Esophagus muscularis mucosa (tissue), 4 donors: ENCODE data around the gene CARD8. TPM values are rescaled to one million over a fixed set of nuclear protein-coding genes. Genes with fewer than 3 reads are reported as not detected.

Source experiments
- DNase-seq: peaks from one replicate; pipeline ENCODE4 v3.0.0-alpha.2; 2017; ENCODE audit errors: extremely low spot score
- H3K27ac ChIP-seq, 4 donors: fragments of 200-600 bp; sonication (generic); replicated peaks in 1 of 4; 1 replicate in 3 of 4; 2 replicates in 1 of 4; pipeline ENCODE4 v1.5.1; 2016 to 2019; ENCODE audit warnings: mild to moderate bottlenecking in 1 of 4
- H3K27me3 ChIP-seq, 4 donors: fragments of 200-600 bp; sonication (generic); one replicate each; pipeline versions ENCODE4 v1.5.1 to v1.6.0; 2016 to 2019
- H3K36me3 ChIP-seq, 4 donors: fragments of 200-600 bp; sonication (generic); one replicate each; pipeline ENCODE4 v1.5.1; 2016 to 2019
- H3K4me1 ChIP-seq, 4 donors: fragments of 200-600 bp; sonication (generic); one replicate each; pipeline ENCODE4 v1.5.1; 2016 to 2019
- H3K4me3 ChIP-seq, 4 donors: fragments of 200-600 bp; sonication (generic); 1 replicate in 2 of 4; 2 replicates in 2 of 4; pipeline ENCODE4 v1.5.1; 2016 to 2019; ENCODE audit warnings: mild to moderate bottlenecking in 4 of 4, moderate library complexity in 1 of 4
- H3K9me3 ChIP-seq, 4 donors: fragments of 200-600 bp; sonication (generic); 1 replicate in 3 of 4; 2 replicates in 1 of 4; pipeline ENCODE4 v1.5.1; 2016 to 2019
- EP300 ChIP-seq: sonication (generic); formaldehyde crosslinking; IDR thresholded peaks from one replicate; pipeline ENCODE4 v1.6.1; 2017; ENCODE audit warnings: antibody characterized with exemption
- POLR2A ChIP-seq: fragments of 450-650 bp; IDR thresholded peaks from one replicate; pipeline ENCODE4 v1.6.1; 2017; ENCODE audit warnings: antibody characterized with exemption, moderate library complexity, mild to moderate bottlenecking, low read depth
- POLR2AphosphoS5 ChIP-seq, 2 donors: sonication (generic); formaldehyde crosslinking; IDR thresholded peaks; one replicate each; pipeline ENCODE4 v1.6.1; 2017; ENCODE audit warnings: antibody characterized with exemption in 2 of 2
- WGBS: methylation state at CpG from one replicate; pipeline ENCODE4 v1.1.5; 2018; 5-methylcytosine and 5-hydroxymethylcytosine counted together
- intact Hi-C: fragments of 100-400 bp; cut with DNase I; formaldehyde crosslinking; loops from one replicate; pipeline ENCODE4 v1.15.1; 2023
- total RNA-seq, 4 donors: library from RNA; depleted of rRNA; stranded (reverse); fragments of >200 nt; gene quantifications; one replicate each; pipeline versions ENCODE4 v1.1.0 to v1.2.1, GENCODE V29; 2016
- TF ChIP-seq, protein P1 (sequence below), 3 experiments: fragments of 200-600 bp in 2 of 3; fragments of 450-650 bp in 1 of 3; sonication (generic) in 2 of 3; IDR thresholded peaks; one replicate each; pipeline ENCODE4 v1.5.1; 2017 to 2019; ENCODE audit warnings: antibody characterized with exemption in 3 of 3, mild to moderate bottlenecking in 2 of 3, moderate library complexity in 1 of 3

Gene CARD8
- total RNA-seq, 4 donors from 2014 or later = 17.7 to 22.3 (median 20.9) TPM

DNA sequence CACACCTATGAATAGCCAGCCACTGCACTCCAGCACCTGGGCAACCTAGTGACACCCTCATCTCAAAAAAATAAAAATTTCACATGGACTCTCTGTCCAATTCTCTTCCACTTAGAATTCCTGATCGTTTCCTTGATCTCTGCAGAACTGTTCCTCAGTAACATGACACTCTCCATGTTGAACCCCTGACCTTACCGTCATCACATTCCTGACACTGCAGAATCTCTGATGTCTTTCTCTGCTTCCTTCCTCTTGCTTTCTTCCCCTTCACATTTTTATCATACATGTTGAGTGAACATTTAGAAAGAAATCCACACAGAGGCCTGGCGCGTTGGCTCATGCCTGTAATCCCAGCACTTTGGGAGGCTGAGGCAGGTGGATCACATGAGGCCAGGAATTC, 29.2 kb upstream of the CARD8 start:
- TF ChIP-seq, protein P1, sequence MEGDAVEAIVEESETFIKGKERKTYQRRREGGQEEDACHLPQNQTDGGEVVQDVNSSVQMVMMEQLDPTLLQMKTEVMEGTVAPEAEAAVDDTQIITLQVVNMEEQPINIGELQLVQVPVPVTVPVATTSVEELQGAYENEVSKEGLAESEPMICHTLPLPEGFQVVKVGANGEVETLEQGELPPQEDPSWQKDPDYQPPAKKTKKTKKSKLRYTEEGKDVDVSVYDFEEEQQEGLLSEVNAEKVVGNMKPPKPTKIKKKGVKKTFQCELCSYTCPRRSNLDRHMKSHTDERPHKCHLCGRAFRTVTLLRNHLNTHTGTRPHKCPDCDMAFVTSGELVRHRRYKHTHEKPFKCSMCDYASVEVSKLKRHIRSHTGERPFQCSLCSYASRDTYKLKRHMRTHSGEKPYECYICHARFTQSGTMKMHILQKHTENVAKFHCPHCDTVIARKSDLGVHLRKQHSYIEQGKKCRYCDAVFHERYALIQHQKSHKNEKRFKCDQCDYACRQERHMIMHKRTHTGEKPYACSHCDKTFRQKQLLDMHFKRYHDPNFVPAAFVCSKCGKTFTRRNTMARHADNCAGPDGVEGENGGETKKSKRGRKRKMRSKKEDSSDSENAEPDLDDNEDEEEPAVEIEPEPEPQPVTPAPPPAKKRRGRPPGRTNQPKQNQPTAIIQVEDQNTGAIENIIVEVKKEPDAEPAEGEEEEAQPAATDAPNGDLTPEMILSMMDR (IDR thresholded peaks at IDR 0.05) = no peak
- no peak for TF ChIP-seq EP300
- TF ChIP-seq POLR2AphosphoS5 (IDR thresholded peaks at IDR 0.05) = no peak
- TF ChIP-seq POLR2A = no peak
- Histone ChIP-seq H3K36me3 (peaks cover 0 to 32% (median 0%) of the 10 kb centered on the region in 4 donors), H3K27ac (no peak overlapping the region), H3K27me3 (peaks cover 0 to 17% (median 0%) of the 10 kb centered on the region in 4 donors), H3K9me3 (peaks cover 0 to 22% (median 12%) of the 10 kb centered on the region in 4 donors), H3K4me1 (no peaks in the 10 kb centered on the region), H3K4me3 (no peak overlapping the region)
- DNase-seq = no peak
- intact Hi-C loops = no loop called here
- 70% methylated on average over 4 of the region's 4 CpGs for WGBS

- Histone ChIP-seq H3K4me3 (no peak overlapping the region), H3K4me1 (no peaks in the 10 kb centered on the region), H3K36me3 (peaks cover 0 to 32% (median 0%) of the 10 kb centered on the region in 4 donors), H3K27ac (no peak overlapping the region), H3K9me3 (peaks cover 0 to 22% (median 12%) of the 10 kb centered on the region in 4 donors), H3K27me3 (peaks cover 0 to 17% (median 0%) of the 10 kb centered on the region in 4 donors)
- TF ChIP-seq POLR2AphosphoS5 (IDR thresholded peaks at IDR 0.05) (no peak), POLR2A (no peak), EP300 (no peak)
- TF ChIP-seq, protein P1 (IDR thresholded peaks at IDR 0.05) = no peak
- no peak for DNase-seq
- 89% methylated on average over 7 of the region's 7 CpGs for WGBS
- intact Hi-C loops = no loop called here
Observed at GRCh38 chr19:48283908-48284307, 28.2 kb upstream of the CARD8 start.

GRCh38 chr19:48279747-48280146, 24.0 kb upstream of the CARD8 start:
- no peak for TF ChIP-seq POLR2A
- no peak for TF ChIP-seq POLR2AphosphoS5 (IDR thresholded peaks at IDR 0.05)
- TF ChIP-seq, protein P1 (IDR thresholded peaks at IDR 0.05) = no peak
- intact Hi-C loops = no loop called here
- WGBS = 87% methylated on average over 8 of the region's 9 CpGs
- no peak for DNase-seq
- H3K9me3 ChIP-seq = peaks cover 0 to 12% (median 8%) of the 10 kb centered on the region in 4 donors
- H3K36me3 ChIP-seq = peaks cover 0 to 22% (median 0%) of the 10 kb centered on the region in 4 donors
- H3K27ac ChIP-seq = no peak overlapping the region
- no peak overlapping the region for H3K4me3 ChIP-seq
- H3K27me3 ChIP-seq = peaks cover 0 to 22% (median 0%) of the 10 kb centered on the region in 4 donors
- H3K4me1 ChIP-seq = no peaks in the 10 kb centered on the region

GRCh38 chr19:48274938-48275337, 19.2 kb upstream of the CARD8 start:
- intact Hi-C loops = no loop called here
- whole genome bisulfite sequencing = 82% methylated on average over 6 of the region's 6 CpGs

More at GRCh38 chr19:48274938-48275337, 19.2 kb upstream of the CARD8 start:
- Histone ChIP-seq H3K36me3 (no peaks in the 10 kb centered on the region), H3K27ac (no peak overlapping the region), H3K27me3 (peaks cover 0 to 48% (median 3%) of the 10 kb centered on the region in 4 donors), H3K4me3 (no peak overlapping the region), H3K4me1 (peaks cover 8 to 20% (median 18%) of the 10 kb centered on the region in 4 donors), H3K9me3 (no peaks in the 10 kb centered on the region)
- no peak for DNase-seq
- TF ChIP-seq, protein P1 (IDR thresholded peaks at IDR 0.05) = no peak
- TF ChIP-seq POLR2A (no peak), POLR2AphosphoS5 (IDR thresholded peaks at IDR 0.05) (no peak), EP300 (no peak)
